ENCODE results near the gene CCK. TPM values are rescaled to one million over a fixed set of nuclear protein-coding genes. Genes with fewer than 3 reads are reported as not detected.

CCK gene
- total RNA-seq, 1 donor from 2014 or later = 1.1 TPM

GRCh38 chr3:42209917-42210316 is 56.1 kb downstream of the CCK start:
- H3K4me3 Mint-ChIP-seq = no peak overlapping the region
- peaks cover 36% of the 10 kb centered on the region for H3K36me3 Mint-ChIP-seq
- H2AFZ ChIP-seq (replicated peaks) = no peak overlapping the region
- no peak for TF ChIP-seq CTCF (IDR thresholded peaks at IDR 0.05)
- TF ChIP-seq EZH2 (IDR thresholded peaks at IDR 0.05) = no peak
- no peak for TF ChIP-seq EZH2phosphoT487 (IDR thresholded peaks at IDR 0.05)
- no peaks in the 10 kb centered on the region for H3K27me3 ChIP-seq
- no peak overlapping the region for H3K27ac Mint-ChIP-seq
- H4K20me1 ChIP-seq (ENCODE audit: low read depth) = peaks cover 6% of the 10 kb centered on the region
- peaks cover 2% of the 10 kb centered on the region for H3K27me3 Mint-ChIP-seq (ENCODE audit: insufficient read depth, low read depth)
- peaks cover 16% of the 10 kb centered on the region for H3K4me1 ChIP-seq
- H3K36me3 ChIP-seq = no peaks in the 10 kb centered on the region
- H3F3A ChIP-seq (ENCODE audit: low read depth) = no peaks in the 10 kb centered on the region
- DNase-seq (ENCODE audit: low spot score) = no peak
- no peaks in the 10 kb centered on the region for H3K79me2 ChIP-seq (ENCODE audit: low read depth)
- H3K9me3 Mint-ChIP-seq = no peaks in the 10 kb centered on the region
- H3K9ac ChIP-seq = no peak overlapping the region
- no peaks in the 10 kb centered on the region for H3K9me3 ChIP-seq (ENCODE audit: low read depth)
- H3K4me2 ChIP-seq = no peak overlapping the region
- H3K4me1 Mint-ChIP-seq = peaks cover 10% of the 10 kb centered on the region
- H3K27ac ChIP-seq = no peak overlapping the region
- no peak overlapping the region for H3K4me3 ChIP-seq

Small RNA genes within 50 kb of the gene (small RNA-seq; reads per million reads assigned to genes)
- not detected for gene RNU4-78P

Other genes starting within 250 kb of the CCK start
- 32.2 and 41.3 TPM in 2 replicates for gene TRAK1, start 174.8 kb downstream of the CCK start, total RNA-seq (ENCODE audit: low replicate concordance)
- not detected in 2 replicates for gene LYZL4, start 144.4 kb upstream of the CCK start, total RNA-seq (ENCODE audit: low replicate concordance)
- gene VIPR1, start 236.5 kb upstream of the CCK start, total RNA-seq (ENCODE audit: low replicate concordance) = 1.4 and 2.9 TPM in 2 replicates

Data from neural progenitor cell (in vitro differentiated cells).